Measurements from ENCODE around the gene DPYSL3.

The DPYSL3 gene

GRCh38 chr5:147348451-147348850 lies 161.4 kb downstream of the DPYSL3 start:
- TF ChIP-seq CTCF (IDR thresholded peaks at IDR 0.05; ENCODE audit: insufficient read depth, low read length, poor library complexity, severe bottlenecking), result no peak
- Histone ChIP-seq H3K4me3 (replicated peaks; ENCODE audit: low read depth, low read length) (no peak overlapping the region), H3K27me3 (replicated peaks; ENCODE audit: control insufficient read depth, insufficient read depth, low read length) (0 out of 2 replicates have a peak, but pooled peaks cover 1% of the 10 kb centered on the region), H3K36me3 (ENCODE audit: control insufficient read depth, insufficient read depth, low read length) (no peaks in the 10 kb centered on the region)
- DNase-seq (ENCODE audit: extremely low read depth, insufficient read length), result no peak

- no peak for TF ChIP-seq CTCF (IDR thresholded peaks at IDR 0.05; ENCODE audit: insufficient read depth, low read length, poor library complexity, severe bottlenecking)
- 0 out of 2 replicates have a peak, but pooled peaks cover 1% of the 10 kb centered on the region for H3K27me3 ChIP-seq (replicated peaks; ENCODE audit: control insufficient read depth, insufficient read depth, low read length)
- H3K36me3 ChIP-seq (ENCODE audit: control insufficient read depth, insufficient read depth, low read length), result no peaks in the 10 kb centered on the region
- no peak overlapping the region for H3K4me3 ChIP-seq (replicated peaks; ENCODE audit: low read depth, low read length)
- no peak for DNase-seq (ENCODE audit: extremely low read depth, insufficient read length)
Measured at GRCh38 chr5:147348046-147348445, 161.8 kb downstream of the DPYSL3 start.

- H3K27me3 ChIP-seq (replicated peaks; ENCODE audit: control insufficient read depth, insufficient read depth, low read length), result 0 out of 2 replicates have a peak, but pooled peaks cover 1% of the 10 kb centered on the region
- no peak overlapping the region for H3K4me3 ChIP-seq (replicated peaks; ENCODE audit: low read depth, low read length)
- peak; percentile 10 for TF ChIP-seq CTCF (IDR thresholded peaks at IDR 0.05; ENCODE audit: insufficient read depth, low read length, poor library complexity, severe bottlenecking)
- DNase-seq (ENCODE audit: extremely low read depth, insufficient read length), result no peak
- H3K36me3 ChIP-seq (ENCODE audit: control insufficient read depth, insufficient read depth, low read length), result no peaks in the 10 kb centered on the region
Measured at GRCh38 chr5:147346006-147346561, 163.8 kb downstream of the DPYSL3 start.

- no peak for TF ChIP-seq CTCF (IDR thresholded peaks at IDR 0.05; ENCODE audit: insufficient read depth, low read length, poor library complexity, severe bottlenecking)
- no peaks in the 10 kb centered on the region for H3K36me3 ChIP-seq (ENCODE audit: control insufficient read depth, insufficient read depth, low read length)
- no peak overlapping the region for H3K4me3 ChIP-seq (replicated peaks; ENCODE audit: low read depth, low read length)
- H3K27me3 ChIP-seq (replicated peaks; ENCODE audit: control insufficient read depth, insufficient read depth, low read length), result 0 out of 2 replicates have a peak, but pooled peaks cover 1% of the 10 kb centered on the region
- DNase-seq (ENCODE audit: extremely low read depth, insufficient read length), result no peak
Measured at GRCh38 chr5:147344861-147345260, 165.0 kb downstream of the DPYSL3 start.

- no peaks in the 10 kb centered on the region for H3K36me3 ChIP-seq (ENCODE audit: control insufficient read depth, insufficient read depth, low read length)
- H3K27me3 ChIP-seq (replicated peaks; ENCODE audit: control insufficient read depth, insufficient read depth, low read length), result 0 out of 2 replicates have a peak, but pooled peaks cover 1% of the 10 kb centered on the region
- no peak for TF ChIP-seq CTCF (IDR thresholded peaks at IDR 0.05; ENCODE audit: insufficient read depth, low read length, poor library complexity, severe bottlenecking)
- DNase-seq (ENCODE audit: extremely low read depth, insufficient read length), result no peak
- H3K4me3 ChIP-seq (replicated peaks; ENCODE audit: low read depth, low read length), result no peak overlapping the region
Measured at GRCh38 chr5:147341345-147341744, 168.5 kb downstream of the DPYSL3 start.

GRCh38 chr5:147340941-147341340 lies 168.9 kb downstream of the DPYSL3 start:
- no peak for TF ChIP-seq CTCF (IDR thresholded peaks at IDR 0.05; ENCODE audit: insufficient read depth, low read length, poor library complexity, severe bottlenecking)
- Histone ChIP-seq H3K36me3 (ENCODE audit: control insufficient read depth, insufficient read depth, low read length) (no peaks in the 10 kb centered on the region), H3K27me3 (replicated peaks; ENCODE audit: control insufficient read depth, insufficient read depth, low read length) (0 out of 2 replicates have a peak, but pooled peaks cover 1% of the 10 kb centered on the region), H3K4me3 (replicated peaks; ENCODE audit: low read depth, low read length) (no peak overlapping the region)
- DNase-seq (ENCODE audit: extremely low read depth, insufficient read length), result no peak
